GM18520 (cell line): ENCODE measurements around the gene CILP2.

Source experiments
- ATAC-seq: cut with Tn5 transposase; IDR thresholded peaks from one replicate; pipeline ENCODE4 v1.9.1; 2021; ENCODE audit not compliant: unreplicated experiment

The CILP2 gene

GRCh38 chr19:19528721-19529490, 9.2 kb upstream of the CILP2 start, which contains the start of gene YJEFN3:
Gene YJEFN3, plus strand, starts transcription at chr19:19528911. Its CDS starts 22 bp downstream, at chr19:19528933.
- ATAC-seq, result no peak

- ATAC-seq, result no peak
These were observed 8.2 kb upstream of the CILP2 start for GRCh38 chr19:19529783-19530422.

DNA sequence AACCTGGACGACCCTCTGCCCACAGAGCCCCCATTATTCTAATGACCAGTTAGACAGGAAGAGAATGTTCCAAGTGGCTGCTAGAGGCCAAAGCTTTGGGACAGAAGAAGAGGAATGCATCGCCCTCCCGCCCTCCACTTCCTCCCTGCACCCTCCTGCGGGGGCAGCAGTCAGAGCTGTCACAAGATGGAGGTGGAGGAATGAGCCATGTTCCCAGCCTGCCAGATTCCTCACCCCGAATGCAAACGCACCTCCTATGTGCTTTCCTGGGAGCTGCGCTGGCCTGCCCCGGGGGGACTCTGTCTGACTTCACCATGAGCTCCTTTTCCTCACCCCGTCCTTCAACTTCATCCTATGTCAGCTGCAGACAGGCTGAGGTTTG, 7.7 kb upstream of the CILP2 start:
- no peak for ATAC-seq

DNA sequence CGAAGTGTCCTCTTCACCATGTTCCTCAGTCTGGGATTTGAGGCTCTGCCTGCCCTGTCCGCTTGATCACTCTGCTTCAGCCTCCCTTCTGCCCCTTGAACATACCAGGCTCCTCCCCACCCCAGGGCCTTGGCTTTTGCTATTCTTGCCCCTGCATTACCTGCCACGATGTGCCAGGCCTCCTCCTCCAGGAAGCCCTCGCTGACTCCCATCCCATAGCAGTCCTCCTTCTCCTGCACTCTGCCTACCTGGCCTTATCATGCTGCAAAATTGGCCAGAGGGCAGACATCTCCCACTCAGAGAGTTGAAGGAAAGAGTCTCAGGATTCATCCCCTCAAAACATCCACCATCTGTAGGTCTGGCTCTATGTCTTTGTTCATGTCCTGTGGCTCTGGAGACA, 7.2 kb upstream of the CILP2 start:
- no peak for ATAC-seq

GRCh38 chr19:19531951-19532805, 5.9 kb upstream of the CILP2 start:
- no peak for ATAC-seq

DNA sequence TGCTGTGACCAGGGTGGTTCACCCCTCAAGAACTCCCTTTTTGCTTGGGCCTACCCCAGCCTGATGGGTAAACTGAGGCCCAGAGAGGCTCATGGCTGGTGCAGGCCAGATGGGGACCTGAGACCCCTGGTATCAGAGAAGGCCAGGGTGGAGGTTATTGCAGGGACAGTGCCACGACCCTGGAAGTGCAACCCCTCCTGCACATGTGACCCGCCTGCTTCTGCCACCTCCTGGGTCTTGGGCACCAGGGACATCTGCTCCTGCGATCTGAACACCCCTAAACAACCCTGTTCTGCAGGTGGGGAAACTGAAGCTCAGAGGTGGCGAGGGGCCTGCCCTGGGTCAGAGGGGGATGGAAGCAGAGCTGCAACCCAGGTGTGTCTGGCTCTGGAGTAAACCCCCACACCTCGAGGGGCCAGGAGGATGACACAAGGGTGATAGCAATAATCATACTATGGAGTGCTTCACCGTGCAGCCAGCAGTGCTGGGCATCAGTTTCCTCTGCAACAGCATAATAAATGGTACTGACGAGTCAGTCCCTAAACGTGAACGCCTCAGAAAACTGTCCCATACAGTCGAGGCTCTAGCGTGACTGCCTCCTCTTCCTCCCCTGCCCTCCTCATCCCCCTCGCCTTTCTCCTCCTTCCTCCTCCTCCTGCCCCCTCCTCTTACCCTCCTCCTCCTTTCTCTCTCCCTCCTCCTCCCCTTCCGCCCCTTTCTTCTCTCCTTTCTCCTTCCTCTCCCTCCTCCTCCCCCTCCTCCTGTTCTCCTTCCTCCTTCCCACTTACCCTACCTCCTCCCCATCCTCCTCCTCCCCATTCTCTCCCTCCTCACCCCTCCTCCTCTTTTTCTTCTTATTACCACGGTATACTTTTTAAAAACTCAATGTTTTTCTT, 5.0 kb upstream of the CILP2 start:
- no peak for ATAC-seq

GRCh38 chr19:19533841-19534240, 4.2 kb upstream of the CILP2 start:
- ATAC-seq, result no peak

- no peak for ATAC-seq
These were observed 3.4 kb upstream of the CILP2 start for GRCh38 chr19:19534556-19535265.

GRCh38 chr19:19535311-19536191, 2.5 kb upstream of the CILP2 start:
- ATAC-seq, result no peak

DNA sequence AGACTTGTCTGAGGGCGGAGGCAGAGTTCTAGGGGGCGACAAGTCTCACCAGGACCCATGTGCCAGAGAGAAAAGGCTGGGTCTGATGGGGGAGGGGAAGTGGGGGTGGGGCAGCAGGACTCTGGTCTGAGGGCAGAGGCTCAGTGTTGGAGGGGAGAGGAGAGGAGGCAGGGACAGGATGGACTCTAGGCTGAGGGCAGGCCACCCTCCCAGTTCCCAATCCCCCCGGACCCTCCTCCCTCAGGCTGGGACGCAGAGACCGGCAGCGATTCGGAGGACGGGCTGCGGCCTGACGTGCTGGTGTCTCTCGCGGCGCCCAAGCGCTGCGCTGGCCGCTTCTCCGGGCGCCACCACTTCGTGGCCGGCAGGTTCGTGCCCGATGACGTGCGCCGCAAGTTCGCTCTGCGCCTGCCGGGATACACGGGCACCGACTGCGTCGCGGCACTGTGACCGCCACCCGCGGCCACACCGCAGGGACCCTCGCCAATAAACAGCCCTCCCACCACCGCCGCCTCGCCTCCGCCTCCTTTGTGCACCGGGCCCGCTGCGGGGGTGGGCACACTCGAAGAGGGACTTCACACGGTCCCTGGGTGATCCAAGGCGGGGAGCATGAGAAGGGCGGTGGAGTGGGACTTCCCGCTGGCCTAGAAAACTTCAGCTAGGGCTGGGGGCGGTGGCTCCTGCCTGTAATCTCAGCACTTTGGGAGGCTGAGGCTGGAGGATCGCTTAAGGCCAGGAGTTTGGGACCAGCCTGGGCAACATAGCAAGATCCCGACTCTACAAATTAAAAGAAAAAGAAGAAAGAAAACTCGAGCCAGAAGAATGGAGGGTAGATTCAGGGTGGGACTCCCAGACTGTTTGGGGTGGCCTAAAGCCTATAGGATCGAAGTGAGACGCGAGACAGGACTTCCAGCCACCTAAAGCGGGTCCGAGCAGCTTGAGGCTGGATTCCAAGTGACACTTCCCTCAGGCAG, 703 bp upstream of the CILP2 start:
- ATAC-seq, result no peak

- ATAC-seq, result no peak
These were observed 711 bp downstream of the CILP2 start for GRCh38 chr19:19538785-19539166.

GRCh38 chr19:19539698-19540063, 1.6 kb downstream of the CILP2 start:
- ATAC-seq, result no peak

GRCh38 chr19:19540064-19540714, 2.1 kb downstream of the CILP2 start:
- no peak for ATAC-seq

DNA sequence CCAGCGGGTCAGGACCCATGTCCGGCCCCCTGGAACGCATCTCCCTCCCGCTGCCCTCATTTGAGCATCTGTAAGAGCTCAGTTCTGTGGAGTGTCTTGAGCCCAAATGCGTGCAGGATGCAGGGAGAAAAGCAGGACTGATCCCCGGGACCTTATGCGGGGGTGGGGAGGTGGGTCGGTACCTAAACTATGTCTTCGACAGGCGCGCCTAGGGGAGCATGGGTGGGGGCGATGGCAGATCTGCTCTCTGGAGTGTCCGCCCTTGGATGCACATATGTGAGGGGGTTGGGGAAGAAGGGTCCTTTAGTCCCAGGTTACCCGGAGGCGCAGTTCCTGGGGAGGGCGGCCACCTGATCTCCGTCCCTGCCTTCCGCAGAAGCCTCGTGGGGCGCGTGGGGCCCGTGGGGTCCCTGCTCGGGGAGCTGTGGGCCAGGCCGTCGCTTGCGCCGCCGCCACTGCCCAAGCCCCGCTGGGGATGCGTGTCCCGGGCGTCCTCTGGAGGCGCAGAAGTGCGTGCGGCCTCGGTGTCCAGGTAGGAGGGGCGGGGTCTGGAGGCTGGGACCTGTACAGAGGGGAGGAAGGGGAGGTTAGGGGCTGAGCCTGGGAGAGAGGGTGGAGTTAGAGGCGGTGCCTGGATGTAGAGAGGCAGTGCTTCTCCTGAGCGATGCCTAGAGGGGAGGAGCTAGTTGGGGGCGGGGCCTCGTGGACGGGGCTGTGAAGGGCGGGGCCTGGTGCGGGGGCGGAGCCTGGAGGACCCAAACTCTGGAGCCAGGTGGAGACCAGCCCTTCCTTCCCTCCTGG, 2.9 kb downstream of the CILP2 start:
- no peak for ATAC-seq

DNA sequence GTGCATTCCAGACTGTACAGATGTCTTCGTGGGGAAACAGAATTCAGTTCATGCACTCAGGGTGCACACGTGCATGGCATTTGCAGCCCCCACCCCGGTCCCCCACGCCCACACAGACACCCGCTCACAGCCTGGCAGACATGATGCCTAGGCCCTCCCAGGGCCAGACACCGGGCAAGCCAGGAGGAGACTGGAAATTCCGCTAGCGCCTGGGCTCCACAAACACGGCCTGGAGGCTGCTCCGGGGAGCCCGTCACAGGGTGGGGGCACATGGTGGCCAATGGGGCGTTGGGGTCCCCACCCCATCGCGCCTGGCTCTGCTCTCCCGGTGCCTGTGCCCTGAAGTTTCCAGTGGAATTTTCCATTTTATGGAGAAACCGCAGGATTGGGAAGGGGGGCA, 3.6 kb downstream of the CILP2 start:
- ATAC-seq, result no peak

GRCh38 chr19:19542507-19542906, 4.4 kb downstream of the CILP2 start:
- ATAC-seq, result no peak

GRCh38 chr19:19543101-19543500, 5.0 kb downstream of the CILP2 start:
- ATAC-seq, result no peak
